D721Med (cell line): ENCODE results near the gene CFAP126.
"Not testable (repeated sequence)": the region's sequence is repeated elsewhere in the genome, so short reads cannot be mapped to it uniquely, and the experiment has no call there.

Source experiments
- DNase-seq: peaks from one replicate; pipeline ENCODE4 v3.0.0; 2011; ENCODE audit warnings: low spot score; ENCODE audit not compliant: insufficient read length
- FAIRE-seq: peaks from 2 replicates; lab custom pipeline; 2011; peaks lifted over from hg19 to GRCh38; lab: Jason Lieb, UNC
- TF ChIP-seq, protein P1 (sequence below): IDR thresholded peaks from 2 replicates; pipeline ENCODE4 v1.5.1; 2012; ENCODE audit warnings: mild to moderate bottlenecking, control low read depth; ENCODE audit not compliant: insufficient read depth; ENCODE audit errors: missing control alignments

Gene CFAP126

DNA sequence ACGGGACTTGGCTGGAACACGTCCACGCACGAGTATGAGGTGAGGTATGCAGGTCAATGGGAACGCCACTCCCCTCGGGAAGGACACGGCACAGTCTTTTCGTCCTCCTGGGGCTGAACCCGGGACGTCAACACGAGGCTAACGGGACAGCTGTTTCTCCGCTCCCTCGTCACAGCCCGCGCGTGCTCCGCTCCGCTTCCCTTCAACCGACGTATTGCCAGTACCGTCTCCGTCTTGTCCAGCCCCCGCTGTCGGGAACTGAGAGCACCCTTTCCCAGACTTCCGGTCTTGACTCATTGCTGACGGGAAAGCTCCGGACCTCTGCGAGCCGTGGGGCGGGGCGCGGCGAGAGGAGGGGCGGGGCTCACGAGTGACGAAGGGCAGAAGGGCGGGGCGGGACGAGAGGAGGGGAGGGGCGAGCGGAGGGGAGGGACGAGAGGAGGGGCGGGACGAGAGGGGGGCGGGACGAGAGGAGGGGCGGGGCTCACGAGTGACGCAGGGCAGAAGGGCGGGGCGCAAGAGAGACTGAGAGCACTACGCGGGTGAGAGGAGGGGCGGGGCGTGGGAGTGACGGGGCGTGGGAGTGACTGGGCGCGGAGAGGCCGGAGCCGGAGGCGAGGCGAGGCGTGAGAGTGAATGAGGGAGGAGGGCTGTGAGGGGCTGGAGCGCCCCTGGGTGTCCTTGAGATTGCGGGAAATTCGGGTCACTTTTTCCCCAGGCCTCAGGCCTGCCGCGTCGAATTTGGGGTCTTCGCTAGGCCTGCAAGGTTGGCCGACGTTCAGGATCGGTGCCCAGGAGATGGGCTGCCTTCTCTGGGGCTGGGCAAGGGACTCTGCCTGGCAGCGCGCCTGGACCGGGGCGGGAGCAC is 22.2 kb upstream of the CFAP126 start:
- no peak for FAIRE-seq
- TF ChIP-seq, protein P1, sequence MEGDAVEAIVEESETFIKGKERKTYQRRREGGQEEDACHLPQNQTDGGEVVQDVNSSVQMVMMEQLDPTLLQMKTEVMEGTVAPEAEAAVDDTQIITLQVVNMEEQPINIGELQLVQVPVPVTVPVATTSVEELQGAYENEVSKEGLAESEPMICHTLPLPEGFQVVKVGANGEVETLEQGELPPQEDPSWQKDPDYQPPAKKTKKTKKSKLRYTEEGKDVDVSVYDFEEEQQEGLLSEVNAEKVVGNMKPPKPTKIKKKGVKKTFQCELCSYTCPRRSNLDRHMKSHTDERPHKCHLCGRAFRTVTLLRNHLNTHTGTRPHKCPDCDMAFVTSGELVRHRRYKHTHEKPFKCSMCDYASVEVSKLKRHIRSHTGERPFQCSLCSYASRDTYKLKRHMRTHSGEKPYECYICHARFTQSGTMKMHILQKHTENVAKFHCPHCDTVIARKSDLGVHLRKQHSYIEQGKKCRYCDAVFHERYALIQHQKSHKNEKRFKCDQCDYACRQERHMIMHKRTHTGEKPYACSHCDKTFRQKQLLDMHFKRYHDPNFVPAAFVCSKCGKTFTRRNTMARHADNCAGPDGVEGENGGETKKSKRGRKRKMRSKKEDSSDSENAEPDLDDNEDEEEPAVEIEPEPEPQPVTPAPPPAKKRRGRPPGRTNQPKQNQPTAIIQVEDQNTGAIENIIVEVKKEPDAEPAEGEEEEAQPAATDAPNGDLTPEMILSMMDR: no peak
- peak; percentile 95 for DNase-seq

DNA sequence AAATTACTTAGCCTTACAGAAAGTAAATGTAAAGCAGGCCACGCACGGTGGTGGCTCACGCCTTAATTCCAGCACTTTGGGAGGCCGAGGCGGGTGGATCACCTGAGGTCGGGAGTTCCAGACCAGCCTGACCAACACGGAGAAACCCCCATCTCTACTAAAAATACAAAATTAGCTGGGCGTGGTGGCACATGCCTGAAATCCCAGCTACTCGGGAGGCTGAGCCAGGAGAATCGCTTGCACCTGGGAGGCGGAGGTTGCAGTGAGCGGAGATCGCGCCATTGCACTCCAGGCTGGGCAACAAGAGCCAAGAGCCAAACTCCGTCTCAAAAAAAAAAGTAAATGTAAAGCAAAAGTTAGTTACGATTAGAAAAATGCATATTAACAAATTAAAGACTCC is 21.5 kb upstream of the CFAP126 start:
- not testable (repeated sequence) for DNase-seq, FAIRE-seq

DNA sequence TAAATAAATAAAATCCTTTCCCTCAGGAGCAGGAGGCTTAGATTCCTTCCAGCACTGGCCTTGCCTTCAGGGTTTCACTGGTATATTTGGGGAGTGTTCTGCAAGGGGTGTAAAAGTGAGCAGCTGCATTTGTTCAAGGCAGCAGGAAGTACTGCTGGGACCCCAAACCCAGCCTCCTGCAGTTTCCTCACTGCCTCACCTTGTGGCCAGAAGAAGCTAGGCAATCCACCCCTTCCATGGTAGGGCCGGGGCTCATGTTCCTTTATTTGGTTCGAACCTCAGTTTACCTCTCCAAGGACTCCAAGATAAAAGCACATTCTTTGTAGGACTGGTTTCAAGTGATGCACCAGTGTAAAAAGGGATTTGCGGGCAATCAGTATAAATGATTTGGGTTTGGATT is 21.0 kb upstream of the CFAP126 start:
- TF ChIP-seq, protein P1: no peak
- DNase-seq: no peak
- no peak for FAIRE-seq

DNA sequence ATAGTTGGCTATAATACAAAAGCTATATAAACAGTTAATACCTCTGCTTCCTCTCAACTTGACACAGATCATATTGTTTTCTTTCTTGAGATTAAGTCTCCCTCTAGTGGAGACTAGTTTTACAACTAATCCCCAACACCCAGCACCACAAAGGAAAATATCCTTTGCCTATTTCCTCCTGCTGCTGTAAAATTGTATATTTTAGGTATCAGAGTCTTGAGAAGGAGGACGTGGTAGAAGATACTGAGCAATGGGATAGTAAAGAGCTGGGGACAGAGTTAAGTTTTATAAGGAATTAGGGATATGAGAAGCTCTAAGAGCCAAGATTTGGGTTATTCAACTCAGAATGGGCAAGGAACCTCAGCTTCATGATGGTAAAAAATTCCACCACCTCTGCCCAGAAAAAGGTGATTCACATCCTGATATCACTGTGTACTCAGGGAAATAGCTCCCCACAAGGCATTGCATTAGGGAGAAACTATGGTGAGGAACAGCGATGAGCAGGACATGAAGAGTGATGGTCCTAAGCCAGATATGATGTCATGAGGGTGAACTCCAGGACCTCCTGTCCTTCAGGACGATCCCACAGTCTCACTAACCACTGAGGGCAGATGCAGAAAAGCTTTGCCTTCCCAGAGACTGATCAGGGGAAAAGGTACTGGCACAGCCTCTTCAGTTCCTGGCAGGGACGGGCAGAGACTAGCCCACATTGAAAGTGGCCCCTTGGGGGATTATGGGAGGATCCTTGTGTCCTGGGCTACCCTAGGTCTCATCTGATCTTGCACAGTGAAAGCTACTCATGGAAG is 14.7 kb upstream of the CFAP126 start:
- FAIRE-seq (peak; percentile 88), DNase-seq (peak; percentile 53)
- TF ChIP-seq, protein P1: peak; percentile 88

DNA sequence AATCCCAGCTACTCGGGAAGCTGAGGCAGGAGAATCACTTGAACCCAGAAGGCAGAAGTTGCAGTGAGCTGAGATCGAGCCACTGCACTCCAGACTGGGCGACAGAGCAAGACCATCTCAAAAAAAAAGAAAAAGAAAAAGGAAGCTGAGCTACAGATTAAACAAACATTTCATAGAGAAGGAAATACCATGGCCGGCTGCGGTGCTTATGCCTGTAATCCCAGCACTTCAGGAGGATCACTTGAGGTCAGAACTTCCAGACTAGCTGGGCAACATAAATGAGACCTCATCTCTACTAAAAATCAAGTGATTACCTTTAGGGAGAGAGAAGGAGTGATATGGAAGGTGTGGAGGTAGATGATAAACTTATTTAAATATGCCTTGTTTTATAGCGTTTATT is 14.0 kb upstream of the CFAP126 start:
- TF ChIP-seq, protein P1: no peak
- no peak for DNase-seq
- no peak for FAIRE-seq

DNA sequence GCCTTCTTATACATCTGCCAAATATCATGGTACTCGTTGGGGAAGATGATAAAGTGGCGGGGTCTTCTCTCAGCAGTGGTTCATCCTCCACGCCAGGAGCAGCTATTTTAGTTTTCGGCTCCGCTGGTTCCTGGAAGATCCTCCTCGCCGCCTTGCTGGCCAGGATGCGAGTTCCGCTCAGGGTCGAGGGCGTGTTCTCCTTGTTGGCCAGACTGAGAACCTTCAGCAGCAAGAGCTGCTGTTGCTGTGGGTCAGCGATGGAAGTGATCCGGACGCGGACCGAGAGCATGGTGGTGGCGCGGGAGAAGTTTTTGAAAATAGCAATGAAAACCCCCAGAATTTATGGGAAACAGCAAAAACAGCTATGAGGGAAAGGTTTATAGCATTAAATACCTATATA is 11.4 kb upstream of the CFAP126 start:
- TF ChIP-seq, protein P1: no peak
- DNase-seq (no peak), FAIRE-seq (no peak)

DNA sequence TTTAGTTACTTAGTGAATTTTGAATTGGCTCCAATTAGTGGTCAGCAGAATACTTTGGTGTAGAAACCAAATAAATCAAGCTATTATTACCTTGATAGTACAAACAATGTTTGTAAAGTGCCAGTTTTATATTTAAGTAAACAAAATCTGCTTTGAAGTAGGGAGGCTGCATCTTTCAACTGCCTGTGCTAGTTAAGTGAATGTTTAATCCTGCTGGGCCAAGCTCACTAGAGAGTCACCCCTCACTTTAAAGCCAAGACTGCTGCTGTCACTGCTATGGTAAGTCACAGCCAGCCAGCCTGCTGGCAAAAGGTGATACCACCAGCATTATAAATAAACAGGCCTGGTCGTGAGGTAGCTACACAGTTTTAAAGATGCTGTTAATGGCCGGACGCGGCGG is 10.3 kb upstream of the CFAP126 start:
- FAIRE-seq: no peak
- TF ChIP-seq, protein P1: no peak
- DNase-seq: no peak
